Right lobe of liver (tissue), 6 donors: ENCODE measurements around the gene PGGT1B. TPM values are rescaled to one million over a fixed set of nuclear protein-coding genes. Genes with fewer than 3 reads are reported as not detected.

Source experiments
- ATAC-seq, 4 donors: fragments of 200-7000 bp; cut with Tn5 transposase; one replicate each; pipeline ENCODE4 v1.9.1; 2020; ENCODE audit warnings: mild to moderate bottlenecking in 4 of 4, moderate library complexity in 4 of 4
- DNase-seq, 3 donors: peaks; one replicate each; pipeline ENCODE4 v3.0.0-alpha.2; 2020
- H3K27ac ChIP-seq, 3 donors: fragments of 200-600 bp; one replicate each; pipeline ENCODE4 v1.8.0; 2022
- H3K27me3 ChIP-seq, 2 donors: fragments of 200-600 bp; one replicate each; pipeline ENCODE4 v1.8.0; 2022
- H3K36me3 ChIP-seq, 4 donors: fragments of 200-600 bp; sonication (generic) in 1 of 4; one replicate each; pipeline versions ENCODE4 v1.5.1 to v1.8.0; 2017 to 2022; ENCODE audit warnings: control low read depth in 1 of 4
- H3K4me1 ChIP-seq, 4 donors: fragments of 200-600 bp; sonication (generic) in 1 of 4; one replicate each; pipeline versions ENCODE4 v1.5.1 to v1.8.0; 2017 to 2022; ENCODE audit warnings: control low read depth in 1 of 4
- H3K4me3 ChIP-seq, 3 donors: fragments of 200-600 bp; one replicate each; pipeline ENCODE4 v1.8.0; 2022
- H3K9me3 ChIP-seq, 4 donors: fragments of 200-600 bp; sonication (generic) in 1 of 4; one replicate each; pipeline versions ENCODE4 v1.5.1 to v1.8.0; 2017 to 2022; ENCODE audit warnings: control low read depth in 1 of 4
- CTCF ChIP-seq, 4 donors: fragments of 200-600 bp in 3 of 4; fragments of 450-650 bp in 1 of 4; IDR thresholded peaks; one replicate each; pipeline versions ENCODE4 v1.5.1 to v1.8.0; 2016 to 2022; ENCODE audit warnings: antibody characterized with exemption in 4 of 4, mild to moderate bottlenecking in 2 of 4
- POLR2A ChIP-seq: fragments of 450-650 bp; IDR thresholded peaks from one replicate; pipeline ENCODE4 v1.6.1; 2017; ENCODE audit warnings: antibody characterized with exemption, mild to moderate bottlenecking
- WGBS: methylation state at CpG from one replicate; pipeline ENCODE4 v1.1.6; 2018; ENCODE audit warnings: low coverage, low lambda C conversion rate; ENCODE audit not compliant: insufficient coverage; ENCODE audit errors: missing lambda C conversion rate; 5-methylcytosine and 5-hydroxymethylcytosine counted together
- intact Hi-C, 2 donors: fragments of 100-400 bp; cut with DNase I; formaldehyde crosslinking; loops; one replicate each; pipeline versions ENCODE4 v1.11.2 to v1.14.1; 2022
- total RNA-seq, 6 experiments: library from RNA; depleted of rRNA in 2 of 6; stranded (reverse); fragments of >200 nt in 2 of 6; fragmentation: NEBNext Ultra II Directional in 3 of 6; extraction: Animal tissue kit (Norgen Biotek cat#: 25700) in 3 of 6; gene quantifications; one replicate each; pipeline versions ENCODE4 v1.1.0 to v1.2.4, GENCODE V29; 2016 to 2023
- donor health status: DM: no; HTN: yes; CAD: no.
- donor health status: DM: no; HTN: no; CAD: no.
- donor health status: DM: no; HTN: no; CAD: no.
- donor health status: DM: no; HTN: yes; CAD: no.
- donor health status: DM: no; HTN: yes; CAD: no.

Gene PGGT1B
- total RNA-seq, 6 experiments from 2014 or later = 7.1 to 29.3 (median 21.1) TPM

- DNase-seq (no peak), ATAC-seq (no peak)
- H3K27me3 ChIP-seq = no peaks in the 10 kb centered on the region
- H3K4me3 ChIP-seq = no peak overlapping the region
- intact Hi-C loops = no loop called here
- WGBS = 91% methylated on average over 1 of the region's 1 CpG
- peaks cover 0 to 10% (median 3%) of the 10 kb centered on the region in 4 donors for H3K4me1 ChIP-seq
- H3K36me3 ChIP-seq = no peaks in the 10 kb centered on the region
- no peak overlapping the region for H3K27ac ChIP-seq
- no peaks in the 10 kb centered on the region for H3K9me3 ChIP-seq
- no peak for TF ChIP-seq CTCF (IDR thresholded peaks at IDR 0.05)
- no peak for TF ChIP-seq POLR2A
Observed at GRCh38 chr5:115192098-115192497, 70.6 kb downstream of the PGGT1B start.

GRCh38 chr5:115191474-115192031, 71.1 kb downstream of the PGGT1B start:
- WGBS = 79% methylated on average over 7 of the region's 8 CpGs
- intact Hi-C loops = no loop called here
- Histone ChIP-seq H3K9me3 (no peaks in the 10 kb centered on the region), H3K27me3 (no peaks in the 10 kb centered on the region), H3K4me1 (peaks cover 0 to 10% (median 3%) of the 10 kb centered on the region in 4 donors), H3K27ac (no peak overlapping the region), H3K4me3 (no peak overlapping the region), H3K36me3 (no peaks in the 10 kb centered on the region)
- DNase-seq = no peak
- TF ChIP-seq POLR2A (no peak), CTCF (IDR thresholded peaks at IDR 0.05) (no peak)
- no peak for ATAC-seq

GRCh38 chr5:115190388-115190787, 72.3 kb downstream of the PGGT1B start:
- ATAC-seq (no peak), DNase-seq (no peak)
- H3K9me3 ChIP-seq = no peaks in the 10 kb centered on the region
- intact Hi-C loops = no loop called here
- H3K27me3 ChIP-seq = no peaks in the 10 kb centered on the region
- no peaks in the 10 kb centered on the region for H3K36me3 ChIP-seq
- H3K4me3 ChIP-seq = no peak overlapping the region
- WGBS = 80% methylated on average over 4 of the region's 4 CpGs
- no peak overlapping the region for H3K27ac ChIP-seq
- TF ChIP-seq CTCF (IDR thresholded peaks at IDR 0.05) = no peak
- no peak for TF ChIP-seq POLR2A
- H3K4me1 ChIP-seq = peaks cover 0 to 10% (median 3%) of the 10 kb centered on the region in 4 donors

GRCh38 chr5:115189866-115190265, 72.8 kb downstream of the PGGT1B start:
- TF ChIP-seq CTCF (IDR thresholded peaks at IDR 0.05) = no peak
- no peak for TF ChIP-seq POLR2A
- Histone ChIP-seq H3K9me3 (no peaks in the 10 kb centered on the region), H3K36me3 (no peaks in the 10 kb centered on the region), H3K4me3 (no peak overlapping the region), H3K4me1 (peaks cover 0 to 7% (median 3%) of the 10 kb centered on the region in 4 donors), H3K27ac (no peak overlapping the region), H3K27me3 (no peaks in the 10 kb centered on the region)
- intact Hi-C loops = no loop called here
- no peak for ATAC-seq
- 37% methylated on average over 2 of the region's 2 CpGs for WGBS
- no peak for DNase-seq

GRCh38 chr5:115186794-115187193, 75.9 kb downstream of the PGGT1B start:
- Histone ChIP-seq H3K4me3 (no peak overlapping the region), H3K9me3 (no peaks in the 10 kb centered on the region), H3K27ac (no peak overlapping the region), H3K4me1 (no peaks in the 10 kb centered on the region), H3K36me3 (no peaks in the 10 kb centered on the region), H3K27me3 (peaks cover 3 to 11% of the 10 kb centered on the region in 2 donors)
- no peak for ATAC-seq
- no peak for DNase-seq
- TF ChIP-seq CTCF (IDR thresholded peaks at IDR 0.05) = no peak
- no peak for TF ChIP-seq POLR2A
- intact Hi-C loops = no loop called here
